GM18870 (cell line): ENCODE data around the gene PI16.
A peak's percentile ranks its signal among the peaks of the same experiment; 100 is the strongest.
"Not testable (repeated sequence)": the region's sequence is repeated elsewhere in the genome, so short reads cannot be mapped to it uniquely, and the experiment has no call there.

Source experiments
- ATAC-seq: cut with Tn5 transposase; IDR thresholded peaks from one replicate; pipeline ENCODE4 v1.9.1; 2021; ENCODE audit warnings: moderate library complexity; ENCODE audit not compliant: unreplicated experiment

PI16 gene

GRCh38 chr6:36971921-36972673 is 17.6 kb downstream of the PI16 start:
- no peak for ATAC-seq

DNA sequence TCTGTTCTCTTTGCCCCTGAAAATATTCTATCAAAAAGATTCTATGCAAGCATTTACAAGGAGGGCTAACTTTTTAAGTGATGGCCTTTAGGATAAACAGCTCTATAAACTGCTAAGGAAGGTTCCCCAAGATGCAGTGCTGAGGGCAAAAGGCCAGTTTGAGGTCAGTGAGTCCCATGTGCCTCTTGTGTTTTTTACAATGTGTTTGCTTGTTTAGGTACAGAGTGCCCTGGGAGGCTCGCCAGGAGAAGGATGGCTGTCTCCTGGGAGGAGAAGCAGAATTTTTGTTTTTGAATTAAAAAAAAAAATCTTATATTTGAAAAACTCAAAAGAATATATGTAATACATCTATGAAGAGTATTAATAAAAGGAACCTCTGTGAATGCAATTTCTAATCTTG is 18.7 kb downstream of the PI16 start:
- no peak for ATAC-seq

GRCh38 chr6:36973647-36974046 is 19.1 kb downstream of the PI16 start:
- ATAC-seq = no peak

GRCh38 chr6:36975231-36976006 is 20.9 kb downstream of the PI16 start:
- no peak for ATAC-seq

GRCh38 chr6:36976007-36976264 is 21.4 kb downstream of the PI16 start:
- ATAC-seq = no peak

GRCh38 chr6:36976509-36976908 is 22.0 kb downstream of the PI16 start:
- ATAC-seq = no peak

GRCh38 chr6:36976931-36977330 is 22.4 kb downstream of the PI16 start:
- ATAC-seq = no peak

DNA sequence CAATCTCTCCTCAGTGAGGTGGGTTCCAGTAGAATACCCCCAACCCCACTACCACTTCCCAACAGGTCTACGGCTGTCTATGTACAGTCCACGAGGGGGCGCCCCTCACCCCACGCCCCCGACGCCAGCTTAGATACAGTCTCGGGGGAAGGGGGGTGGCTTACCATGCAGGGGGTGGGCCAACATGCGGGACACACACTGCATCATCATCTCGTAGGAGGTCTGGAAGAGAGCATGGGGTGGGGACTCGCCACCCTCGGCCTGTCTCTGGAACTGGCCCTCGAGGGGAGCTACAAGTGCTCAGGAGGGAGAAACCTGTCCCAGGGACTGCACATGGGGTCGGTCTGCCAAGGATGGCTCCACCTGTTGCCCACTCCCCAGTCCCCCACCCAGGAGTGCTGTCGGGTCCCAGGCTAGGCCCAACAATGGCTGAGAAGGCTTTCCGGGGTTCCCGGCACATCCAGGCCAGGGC is 23.0 kb downstream of the PI16 start:
- no peak for ATAC-seq

- no peak for ATAC-seq
Measured at GRCh38 chr6:36978421-36979346, 24.1 kb downstream of the PI16 start.

- no peak for ATAC-seq
Measured at GRCh38 chr6:36979347-36979742, 24.8 kb downstream of the PI16 start.

DNA sequence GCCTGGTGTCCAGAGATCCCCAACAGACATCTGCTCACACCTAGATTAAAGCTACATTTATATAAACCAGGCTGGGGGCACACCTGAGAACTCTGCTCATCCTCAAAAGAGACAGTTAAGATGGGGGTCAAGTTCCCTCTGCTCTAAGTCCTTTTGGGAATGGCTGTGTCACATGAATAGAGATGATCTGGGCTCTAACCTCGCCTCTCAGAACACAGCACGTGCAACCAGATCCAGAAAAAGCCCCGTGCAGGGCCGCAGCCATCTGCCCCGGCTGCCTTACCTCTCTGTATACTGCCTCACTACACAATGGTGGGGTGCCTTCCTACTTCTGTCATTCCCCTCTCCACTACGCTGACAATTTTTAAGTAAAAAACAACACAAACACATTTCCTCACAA is 25.6 kb downstream of the PI16 start:
- ATAC-seq = no peak

DNA sequence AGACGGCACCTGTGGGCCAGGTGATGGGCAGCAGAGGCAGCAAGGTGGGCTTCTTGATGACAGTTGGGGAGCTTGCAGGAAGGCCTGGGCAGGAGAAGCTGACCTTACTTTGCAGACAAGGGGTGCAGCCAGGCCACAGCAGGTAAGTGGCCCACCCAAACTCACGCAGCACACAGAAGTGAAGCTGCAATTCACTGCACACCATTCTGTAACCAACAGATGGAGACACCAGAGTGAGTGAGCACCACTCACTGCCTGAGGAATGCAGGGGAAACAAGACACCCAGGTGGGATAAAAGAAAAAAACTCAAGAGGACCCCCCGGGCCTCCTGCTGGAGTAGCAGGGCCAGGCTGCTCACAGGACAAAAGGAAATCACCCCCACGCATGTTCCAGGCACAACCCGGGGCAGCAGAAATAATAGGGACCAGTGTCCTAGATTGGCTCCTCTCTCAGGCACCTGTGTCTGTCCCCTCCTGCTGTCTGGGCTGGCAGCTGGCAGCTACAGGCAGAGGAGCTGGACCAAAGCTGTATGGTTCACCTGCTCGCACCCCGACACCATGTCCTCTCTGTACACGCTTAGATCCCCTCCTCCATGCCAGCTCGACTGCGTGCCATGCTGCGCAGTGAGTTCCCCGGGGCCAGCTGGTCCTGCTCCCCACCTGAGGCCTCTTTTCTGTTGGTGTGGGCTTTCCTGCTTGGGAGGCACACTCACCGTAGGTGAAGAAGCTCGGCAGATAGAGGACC is 26.5 kb downstream of the PI16 start:
- no peak for ATAC-seq

GRCh38 chr6:36983538-36983937 is 29.0 kb downstream of the PI16 start:
- no peak for ATAC-seq

DNA sequence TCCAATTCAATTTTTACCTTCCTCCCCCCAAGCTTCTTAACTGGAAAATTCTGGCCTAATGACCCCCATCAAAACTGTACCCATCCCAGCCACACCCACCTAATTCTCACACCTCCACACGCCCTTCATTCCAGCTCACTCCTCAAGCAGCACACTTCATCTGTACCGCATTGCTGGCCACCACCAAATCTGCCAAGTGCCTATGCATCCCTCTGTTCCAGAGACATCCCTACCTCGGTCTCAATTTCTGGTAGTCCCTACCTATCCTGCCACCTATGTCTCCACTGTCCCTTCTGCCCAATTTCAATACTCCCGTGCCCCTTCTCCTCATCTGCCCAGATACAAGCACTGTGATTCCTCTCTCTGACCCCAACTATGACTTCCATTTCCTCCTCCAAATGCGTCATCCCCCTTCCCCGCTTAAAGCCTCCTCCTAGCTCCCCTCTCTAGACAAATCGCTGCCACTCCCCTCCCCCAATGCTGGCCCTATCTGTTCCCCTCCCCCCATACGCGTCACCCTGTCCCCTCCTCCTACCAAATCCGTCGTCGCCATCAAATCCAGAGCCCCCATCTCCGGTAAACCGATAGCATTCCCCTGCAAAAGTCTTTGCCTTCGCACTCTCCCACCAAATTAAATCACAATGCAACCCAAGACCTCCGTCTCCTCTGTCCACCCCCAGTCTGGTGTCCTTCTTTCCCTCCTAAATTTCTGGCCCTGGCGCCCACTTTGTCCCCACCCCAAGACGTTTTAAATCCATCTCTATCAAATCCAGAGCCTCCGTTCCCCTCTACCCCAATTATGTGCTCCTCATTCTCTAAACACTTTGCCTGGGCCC is 30.3 kb downstream of the PI16 start:
- no peak for ATAC-seq

GRCh38 chr6:36985417-36985807 is 30.9 kb downstream of the PI16 start:
- no peak for ATAC-seq

GRCh38 chr6:36985808-36986703 is 31.5 kb downstream of the PI16 start, which contains the start of gene MTCH1:
MTCH1 (minus strand) TSS chr6:36986196; CDS start chr6:36986173, 23 bp downstream.
- peak; percentile 62 for ATAC-seq

GRCh38 chr6:36986704-36987047 is 32.1 kb downstream of the PI16 start:
- ATAC-seq = no peak

GRCh38 chr6:36989264-36989663 is 34.7 kb downstream of the PI16 start:
- ATAC-seq = no peak

- not testable (repeated sequence) for ATAC-seq
Measured at GRCh38 chr6:36990401-36990800, 35.9 kb downstream of the PI16 start.
